ENCODE results near the gene CPXM1. TPM values are rescaled to one million over a fixed set of nuclear protein-coding genes. Genes with fewer than 3 reads are reported as not detected.
A peak's percentile ranks its signal among the peaks of the same experiment; 100 is the strongest.

Gene CPXM1
- total RNA-seq, 1 experiment from 2014 or later, result not detected

GRCh38 chr20:2749951-2750490 lies 50.4 kb downstream of the CPXM1 start:
- Mint-ChIP-seq H3K27me3 (ENCODE audit: insufficient read depth, unreplicated experiment) (no peaks in the 10 kb centered on the region), H3K4me1 (ENCODE audit: low read depth, unreplicated experiment) (peaks cover 21% of the 10 kb centered on the region), H3K36me3 (ENCODE audit: insufficient read depth, unreplicated experiment) (no peaks in the 10 kb centered on the region), H3K4me3 (ENCODE audit: unreplicated experiment) (no peak overlapping the region), H3K9me3 (ENCODE audit: unreplicated experiment) (no peaks in the 10 kb centered on the region), H3K27ac (ENCODE audit: unreplicated experiment) (no peak overlapping the region)
- H3K4me1 ChIP-seq, result peaks cover 30% of the 10 kb centered on the region
- DNase-seq, result peak in 1 of 2 experiments; percentile 41
- H3K9me3 ChIP-seq, result no peaks in the 10 kb centered on the region
- H3K36me3 ChIP-seq (ENCODE audit: control insufficient read depth, insufficient read depth, low read length), result no peaks in the 10 kb centered on the region
- no peak for TF ChIP-seq CTCF (IDR thresholded peaks at IDR 0.05; ENCODE audit: insufficient read depth in 1 of 2, low read depth in 1 of 2, low read length in 1 of 2, severe bottlenecking in 1 of 2, unreplicated experiment in 1 of 2)
- POLR2A ChIA-PET, result no interaction called here
- no TSS peak for BruUV-seq (replicated peaks)
- CTCF ChIA-PET, result no interaction called here
- no peak overlapping the region for H3K4me3 ChIP-seq (ENCODE audit: low read depth, low read length)
- no peaks in the 10 kb centered on the region; the same call in 1 of the 2 replicates for H3K27me3 ChIP-seq (replicated peaks; ENCODE audit: control insufficient read depth, insufficient read depth, low read length)
- intact Hi-C loops (cut with micrococcal nuclease; ENCODE audit: unreplicated experiment), result loop anchor here (2.0 kb wide), 1 partner anchor 37 kb away; no protein-coding TSS in a partner anchor

GRCh38 chr20:2749343-2749950 lies 51.0 kb downstream of the CPXM1 start:
- Mint-ChIP-seq H3K36me3 (ENCODE audit: insufficient read depth, unreplicated experiment) (no peaks in the 10 kb centered on the region), H3K27ac (ENCODE audit: unreplicated experiment) (no peak overlapping the region), H3K4me3 (ENCODE audit: unreplicated experiment) (no peak overlapping the region), H3K9me3 (ENCODE audit: unreplicated experiment) (no peaks in the 10 kb centered on the region), H3K4me1 (ENCODE audit: low read depth, unreplicated experiment) (peaks cover 21% of the 10 kb centered on the region), H3K27me3 (ENCODE audit: insufficient read depth, unreplicated experiment) (no peaks in the 10 kb centered on the region)
- intact Hi-C loops (cut with micrococcal nuclease; ENCODE audit: unreplicated experiment), result no loop called here
- no peaks in the 10 kb centered on the region for H3K9me3 ChIP-seq
- no TSS peak for BruUV-seq (replicated peaks)
- H3K36me3 ChIP-seq (ENCODE audit: control insufficient read depth, insufficient read depth, low read length), result no peaks in the 10 kb centered on the region
- POLR2A ChIA-PET, result no interaction called here
- peak in 1 of 2 experiments; percentile 32 for DNase-seq
- H3K4me3 ChIP-seq (ENCODE audit: low read depth, low read length), result no peak overlapping the region
- no peak for TF ChIP-seq CTCF (IDR thresholded peaks at IDR 0.05; ENCODE audit: insufficient read depth in 1 of 2, low read depth in 1 of 2, low read length in 1 of 2, severe bottlenecking in 1 of 2, unreplicated experiment in 1 of 2)
- H3K4me1 ChIP-seq, result peaks cover 30% of the 10 kb centered on the region
- no peaks in the 10 kb centered on the region; the same call in 1 of the 2 replicates for H3K27me3 ChIP-seq (replicated peaks; ENCODE audit: control insufficient read depth, insufficient read depth, low read length)
- CTCF ChIA-PET, result no interaction called here

GRCh38 chr20:2748551-2749342 lies 51.7 kb downstream of the CPXM1 start:
- Mint-ChIP-seq H3K27ac (ENCODE audit: unreplicated experiment) (no peak overlapping the region), H3K36me3 (ENCODE audit: insufficient read depth, unreplicated experiment) (no peaks in the 10 kb centered on the region), H3K27me3 (ENCODE audit: insufficient read depth, unreplicated experiment) (no peaks in the 10 kb centered on the region), H3K4me3 (ENCODE audit: unreplicated experiment) (no peak overlapping the region), H3K4me1 (ENCODE audit: low read depth, unreplicated experiment) (peaks cover 21% of the 10 kb centered on the region), H3K9me3 (ENCODE audit: unreplicated experiment) (no peaks in the 10 kb centered on the region)
- H3K4me3 ChIP-seq (ENCODE audit: low read depth, low read length), result no peak overlapping the region
- DNase-seq, result peak in 1 of 2 experiments; percentile 25
- ChIA-PET CTCF (no interaction called here), POLR2A (no interaction called here)
- intact Hi-C loops (cut with micrococcal nuclease; ENCODE audit: unreplicated experiment), result no loop called here
- no peaks in the 10 kb centered on the region for H3K36me3 ChIP-seq (ENCODE audit: control insufficient read depth, insufficient read depth, low read length)
- no peaks in the 10 kb centered on the region for H3K9me3 ChIP-seq
- peaks cover 30% of the 10 kb centered on the region for H3K4me1 ChIP-seq
- no peak for TF ChIP-seq CTCF (IDR thresholded peaks at IDR 0.05; ENCODE audit: insufficient read depth in 1 of 2, low read depth in 1 of 2, low read length in 1 of 2, severe bottlenecking in 1 of 2, unreplicated experiment in 1 of 2)
- no TSS peak for BruUV-seq (replicated peaks)
- H3K27me3 ChIP-seq (replicated peaks; ENCODE audit: control insufficient read depth, insufficient read depth, low read length), result no peaks in the 10 kb centered on the region; the same call in 1 of the 2 replicates

All from Caco-2 (cell line).